ENCODE results near the gene SMIM44.
A peak's percentile ranks its signal among the peaks of the same experiment; 100 is the strongest.
"Not testable (repeated sequence)": the region's sequence is repeated elsewhere in the genome, so short reads cannot be mapped to it uniquely, and the experiment has no call there.

The SMIM44 gene

DNA sequence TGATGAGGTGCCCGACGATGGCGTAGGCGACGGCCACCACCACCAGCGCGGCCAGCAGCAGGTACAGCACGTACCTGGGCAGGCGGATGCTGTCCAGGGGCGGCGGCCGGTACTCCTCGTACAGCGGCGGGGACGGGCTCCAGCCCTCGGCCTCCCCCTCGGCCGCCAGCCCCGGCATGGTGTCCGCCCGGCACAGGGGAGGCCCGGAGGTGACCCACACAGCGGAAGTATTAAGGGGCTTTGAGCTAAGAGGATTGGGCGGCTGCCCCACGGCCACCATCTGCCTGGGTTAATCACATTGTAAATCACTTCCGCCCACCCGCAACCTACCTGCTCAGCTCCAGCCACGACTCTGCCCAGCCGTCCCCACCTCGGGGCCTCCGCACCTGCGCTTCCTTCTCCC is at the start of gene SMIM44:
Gene SMIM44 (minus strand): TSS at position 216 of the 403 bp plus-strand sequence. CDS start 38 bp downstream, at position 178.
- no peak within 1 kb of the TSS for H3K4me3 ChIP-seq
- no peak within 1 kb of the TSS for H3K27ac ChIP-seq

DNA sequence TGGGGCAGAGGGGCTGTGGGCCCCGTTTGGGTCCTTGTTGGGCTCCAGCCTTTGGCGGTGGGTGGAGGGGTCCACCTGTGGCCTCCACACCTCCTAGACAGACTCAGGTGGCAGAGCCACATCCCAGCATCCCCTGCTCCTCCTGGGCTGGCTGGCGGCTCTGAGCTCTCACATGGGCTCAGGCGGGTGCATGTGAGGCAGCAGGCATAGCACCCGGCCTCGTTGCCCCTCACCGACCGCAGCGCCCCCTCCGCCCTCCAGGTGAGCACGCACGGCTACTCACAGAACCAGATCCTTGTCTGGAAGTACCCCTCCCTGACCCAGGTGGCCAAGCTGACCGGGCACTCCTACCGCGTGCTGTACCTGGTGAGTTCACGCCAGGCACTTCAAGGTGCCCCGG is 49.8 kb upstream of the SMIM44 start:
- Histone ChIP-seq H3K27ac (no peak overlapping the region), H3K4me3 (no peak overlapping the region)

DNA sequence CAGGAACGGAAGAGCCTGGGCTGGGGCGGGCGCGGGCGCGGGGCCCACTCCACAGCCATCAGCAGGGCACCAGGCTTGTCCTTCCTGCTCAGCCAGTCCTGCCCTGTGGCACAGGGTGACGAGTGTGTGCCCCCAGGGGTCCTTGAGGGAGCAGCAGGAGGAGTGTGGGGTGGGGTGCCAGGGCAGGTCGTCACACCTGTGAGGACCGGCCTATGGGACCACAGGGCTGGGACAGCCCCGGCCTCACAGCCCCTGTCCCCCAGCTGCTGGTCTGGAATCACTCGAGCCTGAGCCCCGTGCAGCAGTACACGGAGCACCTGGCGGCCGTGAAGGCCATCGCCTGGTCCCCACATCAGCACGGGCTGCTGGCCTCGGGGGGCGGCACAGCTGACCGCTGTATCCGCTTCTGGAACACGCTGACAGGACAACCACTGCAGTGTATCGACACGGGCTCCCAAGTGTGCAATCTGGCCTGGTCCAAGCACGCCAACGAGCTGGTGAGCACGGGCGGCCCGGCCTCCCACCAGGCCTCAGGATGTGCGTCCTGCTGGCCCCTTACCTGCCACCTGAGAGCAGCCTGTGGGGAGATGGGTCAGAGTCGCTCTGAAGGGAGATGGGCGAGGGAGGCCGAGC is 49.0 kb upstream of the SMIM44 start:
- H3K4me3 ChIP-seq = no peak overlapping the region
- H3K27ac ChIP-seq = no peak overlapping the region

DNA sequence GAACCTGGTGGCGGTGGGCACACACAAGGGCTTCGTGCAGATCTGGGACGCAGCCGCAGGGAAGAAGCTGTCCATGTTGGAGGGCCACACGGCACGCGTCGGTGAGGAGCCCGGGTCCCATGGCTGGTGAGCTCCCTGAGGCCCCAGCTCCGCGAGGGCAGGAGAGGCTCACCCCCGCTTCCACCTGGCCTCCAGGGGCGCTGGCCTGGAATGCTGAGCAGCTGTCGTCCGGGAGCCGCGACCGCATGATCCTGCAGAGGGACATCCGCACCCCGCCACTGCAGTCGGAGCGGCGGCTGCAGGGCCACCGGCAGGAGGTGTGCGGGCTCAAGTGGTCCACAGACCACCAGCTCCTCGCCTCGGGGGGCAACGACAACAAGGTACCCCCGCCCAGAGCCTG is 48.5 kb upstream of the SMIM44 start:
- Histone ChIP-seq H3K27ac (no peak overlapping the region), H3K4me3 (no peak overlapping the region)

DNA sequence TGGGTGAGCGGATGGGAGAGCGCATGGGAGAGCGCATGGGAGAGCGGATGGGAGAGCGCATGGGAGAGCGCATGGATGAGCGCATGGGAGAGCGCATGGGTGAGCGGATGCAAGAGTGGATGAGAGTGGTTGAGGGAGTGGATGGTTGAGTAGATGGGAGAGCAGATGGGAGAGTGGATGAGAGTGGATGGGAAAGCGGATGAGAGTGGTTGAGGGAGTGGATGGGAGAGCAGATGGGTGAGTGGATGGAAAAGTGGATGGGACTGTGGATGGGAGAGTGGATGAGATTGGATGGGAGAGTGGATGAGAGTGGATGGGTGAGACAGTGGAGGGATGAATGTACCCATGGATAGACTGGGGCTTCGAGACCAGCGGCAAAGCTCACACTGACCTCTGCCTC is 47.1 kb upstream of the SMIM44 start:
- H3K4me3 ChIP-seq = no peak overlapping the region

DNA sequence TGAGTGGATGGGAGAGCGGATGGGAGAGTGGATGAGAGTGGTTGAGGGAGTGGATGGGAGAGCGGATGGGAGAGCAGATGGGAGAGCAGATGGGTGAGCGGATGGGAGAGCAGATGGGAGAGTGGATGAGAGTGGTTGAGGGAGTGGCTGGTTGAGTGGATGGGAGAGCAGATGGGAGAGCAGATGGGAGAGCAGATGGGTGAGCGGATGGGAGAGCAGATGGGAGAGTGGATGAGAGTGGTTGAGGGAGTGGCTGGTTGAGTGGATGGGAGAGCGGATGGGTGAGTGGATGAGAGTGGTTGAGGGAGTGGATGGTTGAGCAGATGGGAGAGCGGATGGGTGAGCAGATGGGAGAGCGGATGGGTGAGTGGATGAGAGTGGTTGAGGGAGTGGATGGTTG is 46.1 kb upstream of the SMIM44 start:
- H3K4me3 ChIP-seq, H3K27ac ChIP-seq: not testable (repeated sequence)

More for the DNA sequence above, 47.1 kb upstream of the SMIM44 start:
- H3K27ac ChIP-seq = no peak overlapping the region

DNA sequence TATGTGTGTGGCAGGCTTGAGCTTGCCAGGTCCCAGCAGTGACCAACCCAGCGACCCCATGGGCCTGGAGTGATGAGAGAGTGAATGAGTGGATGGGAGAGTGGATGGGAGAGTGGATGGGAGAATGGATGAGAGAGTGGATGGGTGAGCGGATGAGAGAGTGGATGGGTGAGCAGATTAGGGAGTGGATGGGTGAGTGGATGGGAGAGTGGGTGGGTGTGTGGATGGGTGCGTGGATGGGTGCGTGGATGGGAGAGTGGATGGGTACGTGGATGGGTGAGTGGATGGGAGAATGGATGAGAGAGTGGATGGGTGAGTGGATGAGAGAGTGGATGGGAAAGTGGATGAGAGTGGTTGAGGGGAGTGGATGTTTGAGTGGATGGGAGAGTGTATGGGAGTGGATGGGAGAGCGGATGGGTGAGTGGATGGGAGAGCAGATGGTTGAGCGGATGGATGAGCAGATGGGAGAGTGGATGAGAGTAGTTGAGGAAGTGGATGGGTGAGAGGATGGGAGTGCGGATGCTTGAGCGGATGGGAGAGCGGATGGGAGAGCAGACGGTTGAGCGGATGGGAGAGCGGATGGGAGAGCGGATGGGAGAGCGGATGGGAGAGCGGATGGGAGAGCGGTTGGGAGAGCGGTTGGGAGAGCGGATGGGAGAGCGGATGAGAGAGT is 45.4 kb upstream of the SMIM44 start:
- Histone ChIP-seq H3K27ac (no peak overlapping the region), H3K4me3 (no peak overlapping the region)

DNA sequence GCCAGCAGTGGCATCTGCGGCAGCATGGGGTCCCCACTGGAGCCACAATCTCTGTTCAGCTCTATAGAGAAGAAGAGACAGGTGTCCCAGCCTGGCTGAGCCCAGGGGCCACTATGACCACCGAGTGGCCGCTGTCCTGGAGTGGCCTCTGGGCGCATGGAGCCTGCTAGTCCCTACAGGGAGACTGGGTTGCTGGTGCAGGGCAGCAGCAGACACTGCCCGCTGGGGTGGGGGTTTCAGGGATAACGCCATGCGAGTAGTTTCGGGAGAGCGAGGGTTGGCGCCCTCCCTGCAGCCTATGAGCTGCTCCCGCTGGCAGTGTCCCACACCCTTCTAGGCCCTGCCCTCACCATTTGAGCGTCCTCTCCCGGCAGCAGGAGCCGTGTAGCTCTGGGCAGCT is 44.8 kb upstream of the SMIM44 start:
- H3K4me3 ChIP-seq = no peak overlapping the region

DNA sequence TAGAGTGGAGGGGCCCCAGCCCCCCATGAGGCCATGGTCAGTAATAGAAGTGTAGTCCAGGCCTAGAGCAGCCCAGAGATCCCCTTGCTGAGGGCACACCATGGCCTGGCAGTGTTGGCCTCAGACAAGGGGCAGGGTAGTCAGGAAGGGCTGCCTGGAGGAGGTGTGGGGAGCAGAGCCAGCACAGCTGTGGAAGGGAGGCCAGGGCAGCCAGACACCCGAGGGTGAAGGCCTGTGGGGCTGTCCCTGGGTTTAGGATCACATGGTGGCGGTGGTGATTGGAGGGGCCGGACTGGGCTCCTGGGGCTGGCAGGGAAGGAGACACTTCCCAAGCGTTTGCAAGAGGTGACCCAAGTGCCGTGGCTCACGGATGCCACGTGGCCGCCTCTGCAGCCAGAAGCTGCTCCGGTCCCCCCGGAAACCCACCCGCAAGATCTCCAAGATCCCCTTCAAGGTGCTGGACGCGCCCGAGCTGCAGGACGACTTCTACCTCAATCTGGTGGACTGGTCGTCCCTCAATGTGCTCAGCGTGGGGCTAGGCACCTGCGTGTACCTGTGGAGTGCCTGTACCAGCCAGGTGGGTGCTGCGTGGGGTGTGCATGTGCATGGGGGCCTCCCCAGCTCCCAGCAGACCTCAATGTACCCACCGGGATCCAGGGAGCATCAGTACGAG is 44.1 kb upstream of the SMIM44 start:
- no peak overlapping the region for H3K27ac ChIP-seq
- H3K4me3 ChIP-seq = no peak overlapping the region

More for the DNA sequence above, 44.8 kb upstream of the SMIM44 start:
- H3K27ac ChIP-seq = no peak overlapping the region

DNA sequence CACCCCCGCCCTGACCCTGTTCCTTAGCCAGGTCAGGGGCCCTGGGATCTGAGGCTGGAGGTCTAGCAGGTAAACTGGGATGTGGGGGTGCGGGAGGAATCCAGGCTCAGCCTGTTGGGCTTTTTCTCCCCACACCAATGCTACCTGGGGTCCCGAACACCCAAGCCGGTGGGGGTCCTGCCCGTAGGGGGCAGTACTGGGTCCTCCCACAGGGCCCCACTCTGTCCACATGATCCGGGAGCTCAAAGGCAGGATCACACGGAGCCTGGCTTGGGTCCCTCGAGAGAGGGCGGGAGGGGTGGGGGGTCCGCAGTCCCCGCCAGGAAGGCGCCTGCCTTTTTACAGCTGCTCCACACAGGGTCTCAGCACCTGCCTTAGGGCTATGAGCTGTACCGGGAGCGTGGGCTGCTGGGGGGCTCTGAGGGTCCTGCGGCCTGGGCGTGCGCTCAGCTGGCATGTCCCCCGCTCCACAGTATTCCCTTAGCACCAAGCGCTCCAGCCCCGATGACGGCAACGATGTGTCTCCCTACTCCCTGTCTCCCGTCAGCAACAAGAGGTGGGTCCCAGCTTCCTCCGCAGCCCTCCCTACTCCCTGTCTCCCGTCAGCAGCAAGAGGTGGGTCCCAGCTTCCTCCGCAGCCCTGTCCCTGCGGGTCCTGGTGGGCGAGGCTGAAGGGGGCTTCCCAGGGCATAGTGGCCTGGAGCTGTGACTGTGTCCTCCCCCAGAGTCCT is 43.4 kb upstream of the SMIM44 start:
- Histone ChIP-seq H3K4me3 (no peak overlapping the region), H3K27ac (no peak overlapping the region)

DNA sequence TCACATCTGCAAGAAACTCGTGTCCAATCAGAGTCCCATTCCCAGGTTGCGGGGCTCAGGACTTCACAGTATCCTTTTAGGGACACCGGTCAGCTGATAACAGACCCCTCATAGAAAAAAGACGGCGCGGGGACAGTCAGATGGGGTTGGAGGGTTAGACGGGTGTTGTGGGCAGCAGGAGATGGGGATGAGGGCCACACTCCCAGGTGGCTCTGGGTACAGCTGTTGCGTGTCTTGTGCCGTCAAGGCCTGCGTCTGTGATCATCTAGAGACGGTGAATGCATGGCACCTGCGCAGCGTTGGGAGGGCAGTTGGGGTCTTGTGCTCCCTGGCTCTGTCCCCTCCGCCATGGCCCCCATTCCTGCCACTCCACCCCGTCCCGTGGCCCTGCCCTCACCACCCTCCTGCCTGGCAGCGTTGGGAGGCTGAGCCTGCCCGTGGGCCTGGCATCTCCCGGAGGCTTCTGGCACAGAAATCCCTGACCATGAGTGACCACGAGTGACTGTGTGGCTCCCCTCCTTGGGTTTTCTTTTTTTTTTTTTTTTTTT is 41.7 kb upstream of the SMIM44 start:
- Histone ChIP-seq H3K4me3 (no peak overlapping the region), H3K27ac (no peak overlapping the region)

DNA sequence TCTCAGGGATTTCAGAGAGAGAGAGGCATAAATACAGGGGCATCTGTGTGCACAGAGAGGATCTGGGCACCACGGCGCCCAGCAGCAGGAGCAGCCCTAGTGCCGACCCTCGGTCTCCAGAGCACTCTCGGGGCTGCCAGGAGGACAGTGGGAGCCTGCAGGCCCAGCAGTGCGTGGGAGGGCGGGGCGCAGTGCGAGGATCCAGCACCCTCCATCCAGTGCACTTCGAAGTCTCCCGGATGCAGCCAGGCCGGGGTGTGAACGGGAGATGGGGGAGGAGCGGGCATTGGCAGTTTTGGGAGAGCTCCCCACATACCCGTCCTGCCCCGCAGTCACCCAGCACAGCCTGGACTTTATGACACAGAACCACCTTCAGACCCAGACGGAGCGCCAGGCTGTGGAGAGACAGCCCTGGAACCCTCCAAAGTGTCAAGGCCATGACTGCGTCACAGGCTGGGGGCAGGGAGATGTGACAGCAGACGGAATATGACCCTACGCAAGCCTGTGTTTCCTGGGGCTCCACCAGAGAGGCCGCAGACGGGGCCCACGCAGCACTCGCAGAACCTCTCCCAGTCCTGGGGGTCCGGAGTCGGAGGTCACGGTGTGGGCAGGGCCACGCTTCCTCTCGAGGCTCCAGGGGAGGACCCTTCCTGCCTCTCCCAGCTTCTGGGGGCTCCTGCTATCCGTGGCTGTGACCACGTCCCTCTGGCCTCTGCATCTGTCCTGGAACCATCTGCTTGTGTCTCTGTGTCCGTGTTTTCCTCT is 41.0 kb upstream of the SMIM44 start:
- H3K27ac ChIP-seq = no peak overlapping the region
- H3K4me3 ChIP-seq = no peak overlapping the region

DNA sequence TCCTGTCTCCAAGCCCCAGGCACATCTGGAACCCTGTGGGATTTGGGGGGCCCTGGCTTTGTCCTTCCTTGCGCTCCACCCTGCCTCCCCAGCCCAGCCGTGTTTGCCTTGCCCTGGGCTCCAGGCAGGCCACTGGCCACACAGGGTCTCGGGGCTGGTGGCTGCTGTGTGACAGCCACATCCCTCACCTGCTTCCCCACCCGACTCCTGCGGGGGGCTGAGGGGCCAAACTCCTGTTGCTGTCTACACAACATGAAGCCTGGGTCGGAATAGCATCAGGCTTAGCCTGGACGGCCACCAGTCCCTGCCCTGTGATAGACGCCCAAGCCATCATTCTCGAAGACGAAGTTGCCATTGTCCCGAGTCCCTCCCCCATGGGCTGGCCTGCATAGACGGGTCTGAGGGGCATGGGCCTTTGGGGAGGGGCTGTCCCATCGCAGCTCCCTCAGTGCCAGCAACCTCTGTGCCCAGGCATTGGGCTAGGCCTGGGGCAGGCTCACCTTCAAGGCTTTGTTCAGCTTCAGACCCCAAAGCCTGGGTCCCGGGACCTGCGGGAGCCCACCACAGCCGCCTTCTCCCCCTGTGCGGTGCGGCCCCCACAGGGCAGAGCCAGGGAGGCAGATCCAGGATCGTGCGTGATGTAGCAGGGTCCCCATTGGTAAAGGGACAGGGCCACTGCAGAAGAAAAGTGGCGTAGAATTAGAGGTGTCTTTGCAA is 40.3 kb upstream of the SMIM44 start:
- H3K27ac ChIP-seq = no peak overlapping the region
- no peak overlapping the region for H3K4me3 ChIP-seq

DNA sequence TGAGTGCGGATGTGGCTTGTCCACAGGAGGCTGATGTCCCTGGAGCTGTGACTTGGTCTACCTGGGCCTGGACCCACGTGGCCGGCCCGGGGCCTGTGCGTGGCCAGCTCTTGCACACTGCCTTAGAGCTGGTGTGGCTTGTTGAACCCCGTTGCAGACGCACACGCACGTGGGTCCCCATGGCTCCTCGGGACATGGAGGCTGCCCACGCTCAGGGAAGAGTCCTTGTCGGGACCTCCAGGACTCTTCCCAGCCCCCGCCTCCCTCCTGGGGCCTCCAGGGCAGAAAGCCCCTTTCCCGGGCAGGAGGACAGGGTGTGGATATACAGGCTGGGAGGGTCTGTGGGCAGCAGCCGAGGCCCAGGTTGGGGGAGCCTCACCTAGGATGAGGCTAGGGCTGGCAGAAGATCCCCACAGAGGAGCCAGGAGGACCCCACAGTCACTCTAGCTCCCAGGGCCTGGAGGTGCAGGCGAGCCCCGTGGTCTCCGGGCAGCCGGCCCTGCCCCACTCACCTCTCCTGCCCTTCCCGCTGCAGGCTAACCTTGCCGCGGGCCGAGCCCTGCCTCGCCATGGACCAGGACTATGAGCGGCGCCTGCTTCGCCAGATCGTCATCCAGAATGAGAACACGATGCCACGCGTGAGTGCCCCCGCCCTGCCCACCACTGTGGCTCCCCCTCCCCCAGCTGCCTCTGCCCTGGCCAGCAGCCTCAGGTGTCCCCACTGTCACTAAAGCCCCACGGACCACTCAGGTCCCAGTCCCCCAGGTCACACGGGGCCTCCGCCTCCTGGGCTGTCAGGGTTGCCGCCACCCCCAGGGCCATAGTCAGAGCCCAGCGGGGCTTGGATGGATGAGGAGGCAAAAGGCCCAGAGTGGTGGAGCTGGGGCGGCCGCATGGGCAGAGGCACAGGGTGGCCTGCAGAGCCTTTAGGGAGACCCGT is 39.5 kb upstream of the SMIM44 start:
- H3K27ac ChIP-seq = peak overlapping the region in 1 of 21 experiments; percentile 20
- H3K4me3 ChIP-seq = no peak overlapping the region

DNA sequence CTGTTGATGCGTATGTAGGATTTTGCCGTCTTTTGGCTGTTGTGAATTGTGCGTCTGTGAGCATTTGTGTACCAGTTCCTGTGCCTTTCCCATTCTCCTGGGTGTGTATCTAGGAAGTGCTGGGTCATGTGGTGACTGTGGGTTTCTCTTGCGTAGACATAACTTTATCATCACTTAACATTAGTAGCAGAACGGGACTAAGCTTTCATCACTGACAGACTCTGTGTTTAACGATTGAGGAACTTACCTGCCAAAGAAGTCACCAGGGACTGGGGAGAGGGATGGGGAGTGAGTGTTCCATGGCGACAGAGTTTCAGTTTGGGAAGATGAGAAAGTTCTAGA is 37.8 kb upstream of the SMIM44 start:
- Histone ChIP-seq H3K27ac (peak overlapping the region in 5 of 21 experiments; percentile 25 to 69 (median 48)), H3K4me3 (no peak overlapping the region)

DNA sequence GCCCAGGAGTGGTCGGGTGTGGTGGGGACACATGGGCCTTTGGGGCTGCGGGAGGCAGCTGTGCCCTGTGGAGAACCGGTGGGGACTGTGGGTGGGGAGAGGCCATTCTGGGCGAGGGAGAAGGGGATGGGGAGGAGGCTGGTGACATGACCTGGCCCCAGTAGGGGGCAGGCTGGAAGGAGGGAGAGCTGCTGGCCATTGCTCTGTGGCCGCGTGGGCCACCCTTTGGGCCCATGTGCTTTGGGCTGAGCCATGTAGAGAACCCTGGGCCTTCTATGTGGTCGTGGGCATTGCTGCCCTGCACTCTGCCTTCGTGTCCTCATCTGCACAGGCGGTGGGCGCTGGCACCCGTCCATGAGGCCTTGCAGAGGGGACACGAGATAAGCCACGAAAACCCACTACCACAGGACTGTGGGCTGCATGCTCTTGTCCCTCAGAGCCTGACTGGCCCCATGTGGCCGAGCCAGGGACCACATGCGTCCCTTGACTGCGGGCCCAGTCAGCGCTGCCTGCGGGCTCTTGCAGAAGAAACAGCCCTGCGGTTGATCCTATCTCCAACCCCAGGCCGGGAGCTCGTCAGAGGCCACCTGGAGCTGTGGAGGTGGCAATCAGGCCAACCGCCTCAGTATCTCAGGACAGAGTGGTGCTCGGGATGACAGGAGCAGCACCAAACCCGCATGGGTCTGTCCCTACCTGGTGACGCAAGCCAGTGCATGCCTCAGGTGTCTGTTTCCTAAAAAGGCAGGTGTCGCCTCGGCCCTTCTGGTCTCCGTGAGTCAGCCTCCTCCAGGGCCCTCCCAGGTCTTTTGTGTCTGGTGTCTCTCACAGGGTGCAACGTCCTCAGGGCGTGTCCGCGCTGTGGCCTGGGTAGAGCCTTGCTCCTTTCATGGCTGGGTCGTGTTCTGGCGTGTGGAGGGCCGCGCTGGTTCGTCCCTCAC is 37.2 kb upstream of the SMIM44 start:
- Histone ChIP-seq H3K27ac (peak overlapping the region in 5 of 21 experiments; percentile 25 to 69 (median 48)), H3K4me3 (no peak overlapping the region)

DNA sequence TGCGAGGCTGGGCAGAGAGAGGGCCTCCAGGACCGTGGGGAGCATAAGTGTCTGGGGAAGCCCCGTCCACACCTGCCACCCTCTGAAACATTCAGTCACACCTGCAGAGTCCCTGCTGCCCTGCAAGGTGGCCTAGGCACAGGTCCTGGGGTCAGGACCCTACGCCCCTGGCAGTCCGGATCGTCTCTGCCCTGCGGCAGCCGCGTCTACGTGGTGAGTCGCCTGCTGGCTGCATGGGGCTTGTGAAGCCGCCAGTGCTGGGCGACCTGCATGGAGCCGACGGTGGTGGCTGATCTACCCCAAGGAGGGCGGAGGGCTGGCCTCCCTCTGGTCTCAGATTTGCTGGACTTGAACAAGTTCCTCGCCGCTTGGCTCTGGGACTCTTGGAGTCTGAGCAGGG is 35.9 kb upstream of the SMIM44 start:
- Histone ChIP-seq H3K4me3 (no peak overlapping the region), H3K27ac (no peak overlapping the region)
